ENCODE results near the gene CD80.
"Not testable (repeated sequence)": the region's sequence is repeated elsewhere in the genome, so short reads cannot be mapped to it uniquely, and the experiment has no call there.

Gene CD80

DNA sequence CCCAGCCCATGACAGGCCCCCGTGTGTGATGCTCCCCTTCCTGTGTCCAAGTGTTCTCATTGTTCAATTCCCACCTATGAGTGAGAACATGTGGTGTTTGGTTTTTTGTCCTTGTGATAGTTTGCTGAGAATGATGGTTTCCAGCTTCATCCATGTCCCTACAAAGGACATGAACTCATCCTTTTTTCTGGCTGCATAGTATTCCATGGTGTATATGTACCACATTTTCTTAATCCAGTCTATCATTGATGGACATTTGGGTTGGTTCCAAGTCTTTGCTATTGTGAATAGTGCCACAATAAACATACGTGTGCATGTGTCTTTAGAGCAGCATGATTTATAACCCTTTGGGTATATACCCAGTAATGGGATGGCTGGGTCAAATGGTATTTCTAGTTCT lies 3.9 kb upstream of the CD80 start:
- not testable (repeated sequence) for H3K23ac ChIP-seq (ENCODE audit: low read length in 2 of 2); H2BK120ac ChIP-seq (ENCODE audit: low read depth, low read length); H3K27ac ChIP-seq (ENCODE audit: low read length, poor library complexity, severe bottlenecking); H3K18ac ChIP-seq (ENCODE audit: low read depth in 1 of 2, low read length in 2 of 2); H2BK15ac ChIP-seq (ENCODE audit: low read depth, poor library complexity, severe bottlenecking); H2BK12ac ChIP-seq (ENCODE audit: low read length in 2 of 2); H3K27me3 ChIP-seq (ENCODE audit: control insufficient read depth in 1 of 2, insufficient read depth in 1 of 2, low read length in 2 of 2); H2AFZ ChIP-seq (ENCODE audit: low read depth, low read length); H2AK5ac ChIP-seq (ENCODE audit: low read length, severe bottlenecking); H3K4me1 ChIP-seq (ENCODE audit: control insufficient read depth, insufficient read depth, low read depth, low read length); H2BK5ac ChIP-seq (ENCODE audit: low read depth, low read length, poor library complexity, severe bottlenecking); H3K9ac ChIP-seq (ENCODE audit: low read length); H3K14ac ChIP-seq (ENCODE audit: low read length in 2 of 2); H3K4me2 ChIP-seq (ENCODE audit: low read length, poor library complexity, severe bottlenecking); H3K36me3 ChIP-seq (ENCODE audit: control insufficient read depth in 1 of 2, insufficient read depth in 2 of 2, low read depth in 1 of 2, low read length in 2 of 2); H3K9me3 ChIP-seq (ENCODE audit: control insufficient read depth, low read length); H3K4ac ChIP-seq (ENCODE audit: low read depth in 1 of 2, low read length in 2 of 2); H3K4me3 ChIP-seq (ENCODE audit: insufficient read depth in 1 of 2, low read depth in 1 of 2, low read length in 2 of 2); H4K91ac ChIP-seq (ENCODE audit: low read length); H4K8ac ChIP-seq (ENCODE audit: low read length); H3K79me1 ChIP-seq (replicated peaks; ENCODE audit: low read length, poor library complexity, severe bottlenecking); DNase-seq
- WGBS: no CpG with 5 or more reads among the region's 2 CpGs

- Histone ChIP-seq H2AK5ac (ENCODE audit: low read length, severe bottlenecking) (no peak overlapping the region), H3K4me3 (ENCODE audit: insufficient read depth in 1 of 2, low read depth in 1 of 2, low read length in 2 of 2) (no peak overlapping the region), H3K4me2 (ENCODE audit: low read length, poor library complexity, severe bottlenecking) (no peak overlapping the region), H2BK15ac (ENCODE audit: low read depth, poor library complexity, severe bottlenecking) (no peak overlapping the region), H3K4me1 (ENCODE audit: control insufficient read depth, insufficient read depth, low read depth, low read length) (peaks cover 3% of the 10 kb centered on the region), H3K27me3 (ENCODE audit: control insufficient read depth in 1 of 2, insufficient read depth in 1 of 2, low read length in 2 of 2) (no peaks in the 10 kb centered on the region), H3K4ac (ENCODE audit: low read depth in 1 of 2, low read length in 2 of 2) (no peak overlapping the region), H2AFZ (ENCODE audit: low read depth, low read length) (no peak overlapping the region), H2BK5ac (ENCODE audit: low read depth, low read length, poor library complexity, severe bottlenecking) (no peak overlapping the region), H3K23ac (ENCODE audit: low read length in 2 of 2) (no peak overlapping the region), H3K79me1 (replicated peaks; ENCODE audit: low read length, poor library complexity, severe bottlenecking) (no peaks in the 10 kb centered on the region), H3K27ac (ENCODE audit: low read length, poor library complexity, severe bottlenecking) (no peak overlapping the region), H3K36me3 (ENCODE audit: control insufficient read depth in 1 of 2, insufficient read depth in 2 of 2, low read depth in 1 of 2, low read length in 2 of 2) (no peaks in the 10 kb centered on the region), H4K8ac (ENCODE audit: low read length) (no peak overlapping the region), H4K91ac (ENCODE audit: low read length) (peak overlapping the region; percentile 2), H3K9me3 (ENCODE audit: control insufficient read depth, low read length) (peaks cover 3% of the 10 kb centered on the region), H2BK120ac (ENCODE audit: low read depth, low read length) (no peak overlapping the region), H3K18ac (ENCODE audit: low read depth in 1 of 2, low read length in 2 of 2) (no peak overlapping the region), H2BK12ac (ENCODE audit: low read length in 2 of 2) (no peak overlapping the region), H3K9ac (ENCODE audit: low read length) (no peak overlapping the region), H3K14ac (ENCODE audit: low read length in 2 of 2) (peak overlapping the region in 1 of 2 experiments; percentile 4)
- WGBS: 76% methylated on average over 6 of the region's 6 CpGs
- peak; percentile 6 for DNase-seq
Measured at GRCh38 chr3:119562307-119562961, 3.0 kb upstream of the CD80 start.

GRCh38 chr3:119560160-119560559 lies 746 bp upstream of the CD80 start:
- peaks cover 3% of the 10 kb centered on the region for H3K4me1 ChIP-seq (ENCODE audit: control insufficient read depth, insufficient read depth, low read depth, low read length)
- no peak overlapping the region for H2BK12ac ChIP-seq (ENCODE audit: low read length in 2 of 2)
- no peak overlapping the region for H4K91ac ChIP-seq (ENCODE audit: low read length)
- no peak overlapping the region for H3K4me3 ChIP-seq (ENCODE audit: insufficient read depth in 1 of 2, low read depth in 1 of 2, low read length in 2 of 2)
- no peaks in the 10 kb centered on the region for H3K27me3 ChIP-seq (ENCODE audit: control insufficient read depth in 1 of 2, insufficient read depth in 1 of 2, low read length in 2 of 2)
- DNase-seq: no peak
- H3K79me1 ChIP-seq (replicated peaks; ENCODE audit: low read length, poor library complexity, severe bottlenecking): no peaks in the 10 kb centered on the region
- no peak overlapping the region for H3K14ac ChIP-seq (ENCODE audit: low read length in 2 of 2)
- 67% methylated on average over 4 of the region's 5 CpGs for WGBS
- no peak overlapping the region for H3K27ac ChIP-seq (ENCODE audit: low read length, poor library complexity, severe bottlenecking)
- no peak overlapping the region for H2BK15ac ChIP-seq (ENCODE audit: low read depth, poor library complexity, severe bottlenecking)
- H2AK5ac ChIP-seq (ENCODE audit: low read length, severe bottlenecking): no peak overlapping the region
- H3K36me3 ChIP-seq (ENCODE audit: control insufficient read depth in 1 of 2, insufficient read depth in 2 of 2, low read depth in 1 of 2, low read length in 2 of 2): no peaks in the 10 kb centered on the region
- H4K8ac ChIP-seq (ENCODE audit: low read length): no peak overlapping the region
- no peak overlapping the region for H3K4me2 ChIP-seq (ENCODE audit: low read length, poor library complexity, severe bottlenecking)
- H2AFZ ChIP-seq (ENCODE audit: low read depth, low read length): no peak overlapping the region
- no peak overlapping the region for H3K9ac ChIP-seq (ENCODE audit: low read length)
- no peak overlapping the region for H3K4ac ChIP-seq (ENCODE audit: low read depth in 1 of 2, low read length in 2 of 2)
- peaks cover 3% of the 10 kb centered on the region for H3K9me3 ChIP-seq (ENCODE audit: control insufficient read depth, low read length)
- no peak overlapping the region for H3K23ac ChIP-seq (ENCODE audit: low read length in 2 of 2)
- H2BK5ac ChIP-seq (ENCODE audit: low read depth, low read length, poor library complexity, severe bottlenecking): no peak overlapping the region
- no peak overlapping the region for H2BK120ac ChIP-seq (ENCODE audit: low read depth, low read length)
- no peak overlapping the region for H3K18ac ChIP-seq (ENCODE audit: low read depth in 1 of 2, low read length in 2 of 2)

- 94% methylated on average over 5 of the region's 9 CpGs for WGBS
Measured at GRCh38 chr3:119558626-119559317, 642 bp downstream of the CD80 start.

More at GRCh38 chr3:119558626-119559317, 642 bp downstream of the CD80 start:
- no peak overlapping the region for H2BK12ac ChIP-seq (ENCODE audit: low read length in 2 of 2)
- no peak overlapping the region for H3K27ac ChIP-seq (ENCODE audit: low read length, poor library complexity, severe bottlenecking)
- H2BK120ac ChIP-seq (ENCODE audit: low read depth, low read length): no peak overlapping the region
- no peak overlapping the region for H4K8ac ChIP-seq (ENCODE audit: low read length)
- H2BK15ac ChIP-seq (ENCODE audit: low read depth, poor library complexity, severe bottlenecking): no peak overlapping the region
- no peak overlapping the region for H3K14ac ChIP-seq (ENCODE audit: low read length in 2 of 2)
- H2BK5ac ChIP-seq (ENCODE audit: low read depth, low read length, poor library complexity, severe bottlenecking): no peak overlapping the region
- H3K9me3 ChIP-seq (ENCODE audit: control insufficient read depth, low read length): no peaks in the 10 kb centered on the region
- H3K27me3 ChIP-seq (ENCODE audit: control insufficient read depth in 1 of 2, insufficient read depth in 1 of 2, low read length in 2 of 2): no peaks in the 10 kb centered on the region
- no peak overlapping the region for H3K9ac ChIP-seq (ENCODE audit: low read length)
- H3K4me2 ChIP-seq (ENCODE audit: low read length, poor library complexity, severe bottlenecking): no peak overlapping the region
- DNase-seq: no peak
- H3K18ac ChIP-seq (ENCODE audit: low read depth in 1 of 2, low read length in 2 of 2): no peak overlapping the region
- H4K91ac ChIP-seq (ENCODE audit: low read length): no peak overlapping the region
- no peak overlapping the region for H3K4me3 ChIP-seq (ENCODE audit: insufficient read depth in 1 of 2, low read depth in 1 of 2, low read length in 2 of 2)
- H2AK5ac ChIP-seq (ENCODE audit: low read length, severe bottlenecking): no peak overlapping the region
- peaks cover 3% of the 10 kb centered on the region for H3K4me1 ChIP-seq (ENCODE audit: control insufficient read depth, insufficient read depth, low read depth, low read length)
- H3K36me3 ChIP-seq (ENCODE audit: control insufficient read depth in 1 of 2, insufficient read depth in 2 of 2, low read depth in 1 of 2, low read length in 2 of 2): no peaks in the 10 kb centered on the region
- no peaks in the 10 kb centered on the region for H3K79me1 ChIP-seq (replicated peaks; ENCODE audit: low read length, poor library complexity, severe bottlenecking)
- H3K23ac ChIP-seq (ENCODE audit: low read length in 2 of 2): no peak overlapping the region
- no peak overlapping the region for H2AFZ ChIP-seq (ENCODE audit: low read depth, low read length)
- no peak overlapping the region for H3K4ac ChIP-seq (ENCODE audit: low read depth in 1 of 2, low read length in 2 of 2)
